Ovary (tissue), 9 donors: ENCODE measurements around the gene DND1. TPM values are rescaled to one million over a fixed set of nuclear protein-coding genes. Genes with fewer than 3 reads are reported as not detected.
"Not testable (repeated sequence)": the region's sequence is repeated elsewhere in the genome, so short reads cannot be mapped to it uniquely, and the experiment has no call there.

Experiments used
- DNase-seq, 5 donors: peaks; one replicate each; pipeline ENCODE4 v3.0.0-alpha.2; 2019 to 2020
- H3K27ac ChIP-seq, 2 donors: fragments of 200-600 bp; one replicate each; pipeline versions ENCODE4 v1.5.1 to v1.8.0; 2019 to 2022
- H3K27me3 ChIP-seq: fragments of 200-600 bp; one replicate; pipeline ENCODE4 v1.8.0; 2022
- H3K36me3 ChIP-seq: fragments of 200-600 bp; sonication (generic); one replicate; pipeline ENCODE4 v1.5.1; 2019
- H3K4me1 ChIP-seq: one replicate; pipeline ENCODE4 v1.8.1; 2013; ENCODE audit warnings: mild to moderate bottlenecking, moderate library complexity; ENCODE audit not compliant: insufficient read depth
- H3K4me3 ChIP-seq: fragments of 200-600 bp; sonication (generic); one replicate; pipeline ENCODE4 v1.5.1; 2017
- H3K9me3 ChIP-seq, 2 donors: fragments of 200-600 bp in 1 of 2; sonication (generic) in 1 of 2; one replicate each; pipeline versions ENCODE4 v1.5.1 to v1.8.1; 2013 to 2019; ENCODE audit warnings: mild to moderate bottlenecking in 1 of 2, moderate library complexity in 1 of 2
- EP300 ChIP-seq: sonication (generic); formaldehyde crosslinking; IDR thresholded peaks from one replicate; pipeline ENCODE4 v1.6.1; 2017; ENCODE audit warnings: antibody characterized with exemption
- POLR2A ChIP-seq: fragments of 450-650 bp; IDR thresholded peaks from one replicate; pipeline ENCODE4 v1.6.1; 2017; ENCODE audit warnings: antibody characterized with exemption, mild to moderate bottlenecking, moderate library complexity
- WGBS, 3 donors: extraction: QIAGEN DNeasy Blood & Tissue Kit in 1 of 3; methylation state at CpG; one replicate each; pipeline versions ENCODE4 v1.1.5 to v1.1.7; 2013 to 2017; 5-methylcytosine and 5-hydroxymethylcytosine counted together
- intact Hi-C, 4 donors: fragments of 100-400 bp; cut with DNase I; formaldehyde crosslinking; loops; one replicate each; pipeline versions ENCODE4 v1.11.0 to v1.15.1; 2022 to 2023
- polyA plus RNA-seq, 2 donors: library from polyadenylated mRNA; stranded (reverse); fragments of 200-250 nt in 1 of 2; fragments of 350-450 nt in 1 of 2; fragmentation: Illumina TruSeq in 1 of 2; extraction: RNeasy Lipid Tissue Mini Kit (QIAGEN cat#74804) in 1 of 2; gene quantifications; one replicate each; pipeline ENCODE4 v1.2.3, GENCODE V29; 2013 to 2014
- total RNA-seq, 7 donors: library from RNA; depleted of rRNA in 2 of 7; stranded (reverse); fragments of >200 nt in 2 of 7; fragmentation: NEBNext Ultra II Directional in 3 of 7; extraction: Animal tissue kit (Norgen Biotek cat#: 25700) in 3 of 7; gene quantifications; one replicate each; pipeline versions ENCODE4 v1.1.0 to v1.2.4, GENCODE V29; 2016 to 2023
- TF ChIP-seq, protein P1 (sequence below), 3 donors: fragments of 450-650 bp in 2 of 3; fragments of 200-600 bp in 1 of 3; IDR thresholded peaks; one replicate each; pipeline versions ENCODE4 v1.5.1 to v1.8.0; 2016 to 2022; ENCODE audit warnings: antibody characterized with exemption in 3 of 3, mild to moderate bottlenecking in 1 of 3
- donor health status: DM: no; HTN: no; CAD: no; lungs with moderate emphysema.
- donor health status: DM: no; HTN: no; CAD: no.
- donor health status: Bipolar disorder and iron deficiency.
- donor health status: DM: yes; HTN: yes; CAD: no.
- donor health status: DM: no; HTN: no; CAD: no.
- donor health status: DM: yes; HTN: yes; CAD: no.

Gene DND1
- total and polyA plus RNA-seq, 9 donors = 0.30 to 1.2 (median 0.76) TPM; not detected in 1

DNA sequence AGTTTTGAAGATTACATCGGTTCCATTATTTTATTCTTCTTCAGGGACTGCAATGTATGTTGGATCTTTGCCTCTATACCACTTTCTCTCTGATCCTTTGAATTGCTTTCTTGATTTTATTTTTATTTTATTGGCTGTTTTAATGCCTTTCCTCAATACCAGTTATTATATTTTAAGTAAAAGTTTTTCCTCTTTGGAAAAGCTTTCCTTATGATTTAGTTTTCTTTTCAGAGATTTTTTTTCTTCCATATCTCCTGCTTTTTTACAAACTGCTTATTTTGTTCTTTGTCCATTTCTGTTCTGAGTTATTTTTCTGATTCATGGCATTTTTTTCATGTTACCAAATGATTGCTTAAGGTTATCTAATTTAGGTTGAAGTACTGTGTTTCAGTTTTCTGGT is 38.4 kb upstream of the DND1 start:
- no peak overlapping the region for H3K27ac ChIP-seq
- 80 to 89% (median 88%) methylated on average over 1 of the region's 1 CpG for WGBS, 3 donors
- peak overlapping the region; percentile 46 for H3K4me3 ChIP-seq
- TF ChIP-seq POLR2A = no peak
- TF ChIP-seq, protein P1, sequence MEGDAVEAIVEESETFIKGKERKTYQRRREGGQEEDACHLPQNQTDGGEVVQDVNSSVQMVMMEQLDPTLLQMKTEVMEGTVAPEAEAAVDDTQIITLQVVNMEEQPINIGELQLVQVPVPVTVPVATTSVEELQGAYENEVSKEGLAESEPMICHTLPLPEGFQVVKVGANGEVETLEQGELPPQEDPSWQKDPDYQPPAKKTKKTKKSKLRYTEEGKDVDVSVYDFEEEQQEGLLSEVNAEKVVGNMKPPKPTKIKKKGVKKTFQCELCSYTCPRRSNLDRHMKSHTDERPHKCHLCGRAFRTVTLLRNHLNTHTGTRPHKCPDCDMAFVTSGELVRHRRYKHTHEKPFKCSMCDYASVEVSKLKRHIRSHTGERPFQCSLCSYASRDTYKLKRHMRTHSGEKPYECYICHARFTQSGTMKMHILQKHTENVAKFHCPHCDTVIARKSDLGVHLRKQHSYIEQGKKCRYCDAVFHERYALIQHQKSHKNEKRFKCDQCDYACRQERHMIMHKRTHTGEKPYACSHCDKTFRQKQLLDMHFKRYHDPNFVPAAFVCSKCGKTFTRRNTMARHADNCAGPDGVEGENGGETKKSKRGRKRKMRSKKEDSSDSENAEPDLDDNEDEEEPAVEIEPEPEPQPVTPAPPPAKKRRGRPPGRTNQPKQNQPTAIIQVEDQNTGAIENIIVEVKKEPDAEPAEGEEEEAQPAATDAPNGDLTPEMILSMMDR (IDR thresholded peaks at IDR 0.05) = no peak
- TF ChIP-seq EP300 = no peak
- intact Hi-C loops = loop anchor here in 1 of 4 donors (10.0 kb wide), 1 partner anchor 347 kb away; the partner anchor contains the start of gene SLC4A9
- no peaks in the 10 kb centered on the region for H3K4me1 ChIP-seq
- no peaks in the 10 kb centered on the region for H3K9me3 ChIP-seq
- DNase-seq = no peak
- H3K36me3 ChIP-seq = no peaks in the 10 kb centered on the region
- no peaks in the 10 kb centered on the region for H3K27me3 ChIP-seq

DNA sequence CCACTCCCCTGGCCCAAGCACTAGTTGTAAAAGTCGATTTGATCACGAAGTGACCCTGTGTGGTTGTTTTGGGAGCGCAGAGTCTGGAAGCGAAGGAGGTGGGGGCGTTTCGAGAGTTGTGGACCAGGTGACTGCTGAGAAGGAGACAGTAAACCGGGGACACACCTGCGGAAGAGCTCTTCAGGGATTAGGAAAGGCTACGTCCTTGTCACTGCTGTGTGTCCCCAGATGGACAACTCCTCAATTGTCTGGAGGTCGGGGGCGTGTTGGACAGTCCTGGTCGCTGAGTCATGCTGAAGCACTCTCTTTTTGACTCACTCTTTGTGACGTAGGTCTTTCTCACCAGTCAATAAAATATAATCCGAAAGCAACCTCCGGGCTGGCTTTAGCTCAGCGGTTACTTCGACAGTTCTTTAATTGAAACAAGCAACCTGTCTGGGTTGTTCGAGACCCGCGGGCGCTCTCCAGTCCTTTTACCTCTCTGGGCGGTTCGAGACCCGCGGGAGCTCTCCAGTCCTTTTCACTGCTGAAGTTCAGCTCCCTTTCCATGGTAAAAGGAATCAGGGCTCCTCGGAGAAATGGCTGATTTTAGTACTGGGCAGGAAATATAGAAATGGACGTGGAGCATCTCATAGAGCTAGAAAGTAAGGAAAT is 37.6 kb upstream of the DND1 start:
- WGBS, 3 donors = 0% methylated on average over 27 of the region's 27 CpGs

DNA sequence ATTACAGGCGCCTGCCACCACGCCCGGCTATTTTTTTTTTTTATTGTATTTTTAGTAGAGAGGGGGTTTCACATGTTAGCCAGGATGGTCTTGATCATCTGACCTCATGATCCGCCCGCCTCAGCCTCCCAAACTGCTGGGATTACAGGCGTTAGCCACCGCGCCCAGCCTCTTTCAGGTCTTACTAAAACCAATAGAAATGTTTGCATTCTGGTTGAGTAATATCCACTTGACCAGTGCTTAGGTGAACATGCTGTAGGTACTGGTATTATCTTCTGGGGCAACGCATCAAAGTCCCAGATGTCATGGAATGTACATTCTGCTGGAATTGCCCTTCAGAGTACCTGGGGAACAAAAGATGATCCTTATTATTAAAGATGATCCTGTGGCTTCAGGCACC is 35.4 kb upstream of the DND1 start:
- DNase-seq, intact Hi-C loops, H3K4me1 ChIP-seq, H3K9me3 ChIP-seq, H3K27ac ChIP-seq, H3K36me3 ChIP-seq, H3K27me3 ChIP-seq, H3K4me3 ChIP-seq: not testable (repeated sequence)
- WGBS, 3 donors = 89 to 92% (median 90%) methylated on average over 9 of the region's 9 CpGs

More for the DNA sequence above, 37.6 kb upstream of the DND1 start:
- no peaks in the 10 kb centered on the region for H3K9me3 ChIP-seq
- H3K36me3 ChIP-seq = no peaks in the 10 kb centered on the region
- DNase-seq = peak; percentile 78 to 92 (median 81)
- intact Hi-C loops = loop anchor here in 1 of 4 donors (10.0 kb wide), 1 partner anchor 346 kb away; the partner anchor contains the start of gene SLC4A9
- H3K4me1 ChIP-seq = no peaks in the 10 kb centered on the region
- H3K27ac ChIP-seq = peak overlapping the region; percentile 93 to 95
- TF ChIP-seq POLR2A = peak; percentile 76
- TF ChIP-seq, protein P1 (IDR thresholded peaks at IDR 0.05) = no peak
- TF ChIP-seq EP300 = no peak
- H3K4me3 ChIP-seq = peak overlapping the region; percentile 46
- H3K27me3 ChIP-seq = no peaks in the 10 kb centered on the region

DNA sequence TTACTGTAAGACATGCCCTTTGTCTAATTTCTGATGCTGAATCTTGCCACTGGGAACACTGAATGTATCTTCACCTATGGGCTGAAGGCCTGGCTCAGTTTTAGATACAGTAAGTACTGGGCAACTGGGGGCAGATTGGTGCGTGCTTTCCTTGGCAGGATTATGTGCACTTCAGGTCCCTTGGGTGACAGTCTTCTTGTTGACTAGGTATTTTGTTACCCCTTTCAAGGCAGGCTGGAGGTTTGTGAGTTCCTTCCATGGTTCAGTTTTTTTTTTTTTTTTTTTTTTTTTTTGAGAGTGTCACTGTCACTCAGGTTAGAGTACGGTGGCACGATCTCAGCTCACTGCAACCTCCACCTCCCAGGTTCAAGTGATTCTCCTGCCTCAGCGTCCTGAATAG is 34.4 kb upstream of the DND1 start:
- 80 to 81% (median 81%) methylated on average over 4 of the region's 4 CpGs for WGBS, 3 donors
- Histone ChIP-seq H3K36me3 (no peaks in the 10 kb centered on the region), H3K27me3 (no peaks in the 10 kb centered on the region), H3K4me3 (no peak overlapping the region), H3K4me1 (no peaks in the 10 kb centered on the region), H3K27ac (no peak overlapping the region), H3K9me3 (no peaks in the 10 kb centered on the region)
- intact Hi-C loops = no loop called here
- TF ChIP-seq, protein P1 (IDR thresholded peaks at IDR 0.05) = no peak
- no peak for TF ChIP-seq EP300
- TF ChIP-seq POLR2A = no peak
- DNase-seq = no peak
